Fibroblast of lung (primary cell): ENCODE data around the gene ALOX12B.

Experiments
- CTCF ChIP-seq, 2 donors: IDR thresholded peaks in 1 of 2; conservative IDR thresholded peaks in 1 of 2; 1 replicate in 1 of 2; 2 replicates in 1 of 2; pipeline ENCODE4 v1.5.1; 2011 to 2012; ENCODE audit warnings: low read length in 2 of 2, control low read depth in 1 of 2, inconsistent platforms in 1 of 2, low read depth in 1 of 2, mild to moderate bottlenecking in 1 of 2
- EZH2 ChIP-seq: IDR thresholded peaks from 2 replicates; pipeline ENCODE4 v1.5.1; 2012; ENCODE audit warnings: low read length, control low read depth, mild to moderate bottlenecking; ENCODE audit errors: missing control alignments

- TF ChIP-seq EZH2 = no peak
- no peak for TF ChIP-seq CTCF (conservative IDR thresholded peaks at IDR 0.05 in 1 of 2, IDR thresholded peaks at IDR 0.05 in 1 of 2; ENCODE audit: low read depth in 1 of 2, low read length in 2 of 2)
Measured at GRCh38 chr17:8041979-8042378, 45.5 kb downstream of the ALOX12B start.
